HG02852 (cell line): ENCODE data around the gene PPP2R3A.

Experiments
- ATAC-seq: cut with Tn5 transposase; IDR thresholded peaks from one replicate; pipeline ENCODE4 v1.9.1; 2021; ENCODE audit warnings: mild to moderate bottlenecking, moderate library complexity; ENCODE audit not compliant: unreplicated experiment

The PPP2R3A gene

GRCh38 chr3:135970506-135971116 lies 5.1 kb downstream of the PPP2R3A start:
- ATAC-seq = no peak

GRCh38 chr3:135973841-135974240 lies 8.3 kb downstream of the PPP2R3A start:
- ATAC-seq = no peak

GRCh38 chr3:135975053-135975452 lies 9.5 kb downstream of the PPP2R3A start:
- ATAC-seq = no peak

- ATAC-seq = no peak
Measured at GRCh38 chr3:135975536-135975935, 10.0 kb downstream of the PPP2R3A start.

GRCh38 chr3:135980343-135980742 lies 14.8 kb downstream of the PPP2R3A start:
- no peak for ATAC-seq

- ATAC-seq = no peak
Measured at GRCh38 chr3:135981701-135982403, 16.3 kb downstream of the PPP2R3A start.

- no peak for ATAC-seq
Measured at GRCh38 chr3:135982404-135982761, 16.9 kb downstream of the PPP2R3A start.

- no peak for ATAC-seq
Measured at GRCh38 chr3:135982922-135983581, 17.5 kb downstream of the PPP2R3A start.

- ATAC-seq = no peak
Measured at GRCh38 chr3:135987661-135988060, 22.1 kb downstream of the PPP2R3A start.

GRCh38 chr3:135989242-135989641 lies 23.7 kb downstream of the PPP2R3A start:
- no peak for ATAC-seq

- no peak for ATAC-seq
Measured at GRCh38 chr3:135990903-135991302, 25.4 kb downstream of the PPP2R3A start.

GRCh38 chr3:135991621-135992020 lies 26.1 kb downstream of the PPP2R3A start:
- no peak for ATAC-seq

- no peak for ATAC-seq
Measured at GRCh38 chr3:135992072-135992471, 26.5 kb downstream of the PPP2R3A start.

GRCh38 chr3:135994708-135995337 lies 29.3 kb downstream of the PPP2R3A start:
- ATAC-seq = no peak

- no peak for ATAC-seq
Measured at GRCh38 chr3:135995766-135996165, 30.2 kb downstream of the PPP2R3A start.

GRCh38 chr3:135997554-135998320 lies 32.2 kb downstream of the PPP2R3A start:
- ATAC-seq = no peak

- no peak for ATAC-seq
Measured at GRCh38 chr3:136008221-136008620, 42.7 kb downstream of the PPP2R3A start.

- ATAC-seq = no peak
Measured at GRCh38 chr3:136008732-136009470, 43.4 kb downstream of the PPP2R3A start.

- no peak for ATAC-seq
Measured at GRCh38 chr3:136018876-136019275, 53.3 kb downstream of the PPP2R3A start.

- ATAC-seq = no peak
Measured at GRCh38 chr3:136021803-136022202, 56.3 kb downstream of the PPP2R3A start.
